22Rv1 (cell line): ENCODE data around the gene APCS.

Source experiments
- H3K27ac ChIP-seq: fragments of 450-650 bp; 2 replicates; pipeline ENCODE4 v1.5.1; 2017
- CTCF ChIP-seq: fragments of 450-650 bp; IDR thresholded peaks from 2 replicates; pipeline ENCODE4 v1.5.1; 2017; ENCODE audit warnings: mild to moderate bottlenecking
- ZFX ChIP-seq: fragments of 450-650 bp; IDR thresholded peaks from 2 replicates; pipeline ENCODE4 v1.6.1; 2017; ENCODE audit warnings: antibody characterized with exemption, borderline replicate concordance

The APCS gene

GRCh38 chr1:159562680-159563079, 24.9 kb upstream of the APCS start:
- H3K27ac ChIP-seq = no peak overlapping the region
- TF ChIP-seq CTCF (no peak), ZFX (no peak)

GRCh38 chr1:159577446-159577845, 10.2 kb upstream of the APCS start:
- H3K27ac ChIP-seq = no peak overlapping the region
- TF ChIP-seq CTCF (no peak), ZFX (no peak)

GRCh38 chr1:159580340-159580739, 7.3 kb upstream of the APCS start:
- no peak overlapping the region for H3K27ac ChIP-seq
- TF ChIP-seq CTCF (no peak), ZFX (no peak)

GRCh38 chr1:159581422-159581821, 6.2 kb upstream of the APCS start:
- H3K27ac ChIP-seq = no peak overlapping the region
- TF ChIP-seq ZFX = no peak
- TF ChIP-seq CTCF = no peak

GRCh38 chr1:159584536-159584935, 3.1 kb upstream of the APCS start:
- TF ChIP-seq CTCF = no peak
- no peak for TF ChIP-seq ZFX
- no peak overlapping the region for H3K27ac ChIP-seq

- H3K27ac ChIP-seq = no peak overlapping the region
- TF ChIP-seq ZFX (no peak), CTCF (no peak)
These were observed 4.4 kb downstream of the APCS start for GRCh38 chr1:159591981-159592380.

- TF ChIP-seq ZFX = no peak
- TF ChIP-seq CTCF = no peak
- no peak overlapping the region for H3K27ac ChIP-seq
These were observed 7.2 kb downstream of the APCS start for GRCh38 chr1:159594625-159595405.
